Mesenchymal stem cell (in vitro differentiated cells and primary cell): ENCODE results near the gene KCNQ5.

Experiments used
- DNase-seq: peaks from one replicate; pipeline ENCODE4 v3.0.0-alpha.2; 2013
- H2AFZ ChIP-seq: one replicate; pipeline ENCODE4 v1.6.1; 2013; ENCODE audit warnings: low read depth, mild to moderate bottlenecking, control low read depth, inconsistent platforms, low read length, moderate library complexity
- H2AK5ac ChIP-seq: 2 replicates; pipeline ENCODE4 v1.6.1; 2013; ENCODE audit warnings: low read length, moderate library complexity, mild to moderate bottlenecking, inconsistent platforms; ENCODE audit not compliant: severe bottlenecking
- H2BK120ac ChIP-seq: one replicate; pipeline ENCODE4 v1.6.1; 2013; ENCODE audit warnings: low read depth, mild to moderate bottlenecking, inconsistent platforms, low read length, moderate library complexity
- H2BK12ac ChIP-seq, 2 experiments: one replicate each; pipeline ENCODE4 v1.6.1; 2013; ENCODE audit warnings: inconsistent platforms in 2 of 2, low read length in 2 of 2, mild to moderate bottlenecking in 2 of 2, moderate library complexity in 2 of 2, control low read depth in 1 of 2
- H2BK15ac ChIP-seq: one replicate; pipeline ENCODE4 v1.6.1; 2013; ENCODE audit warnings: mild to moderate bottlenecking, low read depth, inconsistent platforms; ENCODE audit not compliant: poor library complexity, severe bottlenecking
- H2BK5ac ChIP-seq: 2 replicates; pipeline ENCODE4 v1.6.1; 2013; ENCODE audit warnings: low read depth, mild to moderate bottlenecking, low read length, control low read depth, inconsistent platforms; ENCODE audit not compliant: poor library complexity, severe bottlenecking
- H3K14ac ChIP-seq, 2 experiments: one replicate each; pipeline ENCODE4 v1.6.1; 2013; ENCODE audit warnings: inconsistent platforms in 2 of 2, low read length in 2 of 2, control low read depth in 1 of 2, mild to moderate bottlenecking in 1 of 2, moderate library complexity in 1 of 2
- H3K18ac ChIP-seq, 2 experiments: one replicate each; pipeline ENCODE4 v1.6.1; 2013; ENCODE audit warnings: inconsistent platforms in 2 of 2, low read length in 2 of 2, control low read depth in 1 of 2, low read depth in 1 of 2, mild to moderate bottlenecking in 1 of 2
- H3K23ac ChIP-seq, 2 experiments: one replicate each; pipeline ENCODE4 v1.6.1; 2013; ENCODE audit warnings: inconsistent platforms in 2 of 2, low read length in 2 of 2, mild to moderate bottlenecking in 2 of 2, moderate library complexity in 2 of 2, control low read depth in 1 of 2
- H3K27ac ChIP-seq: 2 replicates; pipeline ENCODE4 v1.5.1; 2013; ENCODE audit warnings: mild to moderate bottlenecking, moderate library complexity, low read length, control low read depth, inconsistent platforms; ENCODE audit not compliant: poor library complexity, severe bottlenecking
- H3K27me3 ChIP-seq, 2 experiments: 2 replicates each; pipeline versions ENCODE4 v1.6.1 to v1.7.0; 2013; ENCODE audit warnings: low read length in 2 of 2, mild to moderate bottlenecking in 2 of 2, moderate library complexity in 2 of 2, control low read depth in 1 of 2, inconsistent platforms in 1 of 2; ENCODE audit not compliant: control insufficient read depth in 1 of 2, insufficient read depth in 1 of 2
- H3K36me3 ChIP-seq, 2 experiments: 2 replicates each; pipeline versions ENCODE4 v1.6.1 to v1.7.0; 2013; ENCODE audit warnings: low read length in 2 of 2, control low read depth in 1 of 2, inconsistent platforms in 1 of 2, low read depth in 1 of 2, mild to moderate bottlenecking in 1 of 2; ENCODE audit not compliant: insufficient read depth in 2 of 2, control insufficient read depth in 1 of 2
- H3K4ac ChIP-seq, 2 experiments: one replicate each; pipeline ENCODE4 v1.6.1; 2013; ENCODE audit warnings: inconsistent platforms in 2 of 2, low read length in 2 of 2, mild to moderate bottlenecking in 2 of 2, moderate library complexity in 2 of 2, control low read depth in 1 of 2, low read depth in 1 of 2
- H3K4me1 ChIP-seq: 2 replicates; pipeline ENCODE4 v1.6.1; 2013; ENCODE audit warnings: low read depth, low read length, control low read depth; ENCODE audit not compliant: control insufficient read depth, insufficient read depth
- H3K4me2 ChIP-seq: 2 replicates; pipeline ENCODE4 v1.6.1; 2013; ENCODE audit warnings: low read length, mild to moderate bottlenecking, inconsistent platforms; ENCODE audit not compliant: poor library complexity, severe bottlenecking
- H3K4me3 ChIP-seq, 2 experiments: 2 replicates each; pipeline versions ENCODE4 v1.5.1 to v1.7.0; 2013; ENCODE audit warnings: low read length in 2 of 2, mild to moderate bottlenecking in 2 of 2, control low read depth in 1 of 2, low read depth in 1 of 2; ENCODE audit not compliant: insufficient read depth in 1 of 2
- H3K79me1 ChIP-seq: replicated peaks from 2 replicates; pipeline ENCODE4 v1.6.1; 2013; ENCODE audit warnings: mild to moderate bottlenecking, control low read depth, low read length, inconsistent platforms; ENCODE audit not compliant: poor library complexity, severe bottlenecking
- H3K9ac ChIP-seq: 2 replicates; pipeline ENCODE4 v1.7.0; 2013; ENCODE audit warnings: mild to moderate bottlenecking, low read length, moderate library complexity
- H3K9me3 ChIP-seq: 2 replicates; pipeline ENCODE4 v1.7.0; 2013; ENCODE audit warnings: mild to moderate bottlenecking, low read length; ENCODE audit not compliant: control insufficient read depth
- H4K8ac ChIP-seq: one replicate; pipeline ENCODE4 v1.6.1; 2013; ENCODE audit warnings: inconsistent platforms, mild to moderate bottlenecking, low read length, moderate library complexity
- H4K91ac ChIP-seq: one replicate; pipeline ENCODE4 v1.6.1; 2013; ENCODE audit warnings: mild to moderate bottlenecking, low read length, inconsistent platforms
- WGBS: methylation state at CpG from one replicate; pipeline ENCODE4 v1.1.7; 2013; ENCODE audit warnings: mixed read lengths; 5-methylcytosine and 5-hydroxymethylcytosine counted together

KCNQ5 gene

DNA sequence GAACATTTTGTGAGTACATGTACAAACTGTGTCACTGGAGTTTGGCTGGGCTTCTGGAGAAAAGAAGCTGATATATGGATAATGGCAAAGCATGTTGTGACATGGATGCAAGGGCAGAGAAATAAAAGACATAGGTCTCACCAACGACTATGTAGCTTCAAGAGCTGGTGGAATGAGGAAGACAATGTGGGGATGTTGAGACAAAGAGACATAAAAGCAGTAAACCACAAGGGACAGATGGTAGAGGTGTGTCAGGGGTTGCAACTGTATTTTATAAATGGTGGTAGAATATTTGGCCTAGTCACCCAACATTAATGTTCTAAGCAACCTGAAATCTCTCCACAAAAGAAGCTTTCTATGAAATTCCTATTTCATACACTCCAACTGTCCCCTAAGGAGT is 199.0 kb downstream of the KCNQ5 start:
- Histone ChIP-seq H2AFZ (no peak overlapping the region), H2BK12ac (no peak overlapping the region), H3K9ac (no peak overlapping the region), H3K36me3 (no peaks in the 10 kb centered on the region), H2BK15ac (no peak overlapping the region), H3K4me1 (no peaks in the 10 kb centered on the region), H2BK5ac (no peak overlapping the region), H3K27ac (no peak overlapping the region), H2AK5ac (no peak overlapping the region), H4K8ac (no peak overlapping the region), H4K91ac (no peak overlapping the region), H3K27me3 (no peaks in the 10 kb centered on the region), H3K9me3 (no peaks in the 10 kb centered on the region), H2BK120ac (no peak overlapping the region), H3K4me3 (no peak overlapping the region), H3K18ac (no peak overlapping the region), H3K4ac (no peak overlapping the region), H3K14ac (no peak overlapping the region), H3K23ac (no peak overlapping the region), H3K79me1 (no peaks in the 10 kb centered on the region), H3K4me2 (no peak overlapping the region)
- no peak for DNase-seq
- 58% methylated on average over 1 of the region's 1 CpG for WGBS

DNA sequence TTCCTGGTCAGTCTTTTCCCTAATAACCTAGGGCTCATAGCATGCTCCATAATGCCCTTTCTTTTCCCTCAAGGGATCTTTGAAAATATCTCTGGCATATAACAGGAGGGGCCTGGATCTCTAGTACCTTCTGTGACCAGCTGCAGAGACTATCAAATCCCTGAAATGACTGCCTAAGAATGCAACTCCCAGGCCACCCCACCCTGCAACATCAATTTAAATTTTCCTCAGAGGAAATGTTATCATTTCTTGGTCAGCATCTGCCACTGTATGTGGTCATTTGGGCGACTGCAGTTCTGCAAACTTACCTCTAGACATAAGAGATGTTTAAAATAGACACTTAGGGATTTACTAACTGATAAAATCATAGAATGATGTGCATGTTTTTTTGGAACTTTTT is 200.2 kb downstream of the KCNQ5 start:
- no peak overlapping the region for H3K4me2 ChIP-seq
- H2BK5ac ChIP-seq, result no peak overlapping the region
- H3K18ac ChIP-seq, result no peak overlapping the region
- H3K9ac ChIP-seq, result no peak overlapping the region
- H2AK5ac ChIP-seq, result no peak overlapping the region
- no peak overlapping the region for H2BK12ac ChIP-seq
- H2AFZ ChIP-seq, result no peak overlapping the region
- H4K91ac ChIP-seq, result no peak overlapping the region
- no peak overlapping the region for H3K14ac ChIP-seq
- H3K4me3 ChIP-seq, result no peak overlapping the region
- no peak overlapping the region for H3K4ac ChIP-seq
- no peak overlapping the region for H4K8ac ChIP-seq
- no peaks in the 10 kb centered on the region for H3K4me1 ChIP-seq
- no CpG with 5 or more reads among the region's 1 CpG for WGBS
- no peaks in the 10 kb centered on the region for H3K79me1 ChIP-seq
- no peaks in the 10 kb centered on the region for H3K27me3 ChIP-seq
- no peak for DNase-seq
- H3K23ac ChIP-seq, result no peak overlapping the region
- no peak overlapping the region for H2BK120ac ChIP-seq
- no peaks in the 10 kb centered on the region for H3K36me3 ChIP-seq
- no peak overlapping the region for H3K27ac ChIP-seq
- no peak overlapping the region for H2BK15ac ChIP-seq
- no peaks in the 10 kb centered on the region for H3K9me3 ChIP-seq

DNA sequence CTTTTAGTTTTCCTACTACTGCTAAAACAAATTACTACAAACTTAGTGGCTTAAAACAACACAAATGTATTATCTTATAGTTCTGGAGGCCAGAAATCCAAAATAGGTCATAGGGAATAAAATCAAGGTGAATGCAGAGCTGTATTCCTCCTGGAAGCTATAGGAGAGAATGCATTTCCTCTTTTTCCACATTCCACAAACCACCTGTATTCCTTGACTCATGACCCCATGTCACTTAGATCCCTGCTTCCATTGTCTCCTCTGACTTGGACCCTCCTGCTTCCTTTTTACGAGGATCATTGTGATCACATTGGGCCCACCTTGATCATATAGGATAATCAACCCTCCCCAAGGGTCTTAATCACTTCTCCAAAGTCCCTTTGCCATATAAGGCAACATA is 200.8 kb downstream of the KCNQ5 start:
- H3K4me1 ChIP-seq, result no peaks in the 10 kb centered on the region
- no peak overlapping the region for H2AFZ ChIP-seq
- H3K4ac ChIP-seq, result no peak overlapping the region
- H3K23ac ChIP-seq, result no peak overlapping the region
- no peaks in the 10 kb centered on the region for H3K9me3 ChIP-seq
- DNase-seq, result no peak
- H3K4me2 ChIP-seq, result no peak overlapping the region
- no peak overlapping the region for H2BK15ac ChIP-seq
- no peak overlapping the region for H2AK5ac ChIP-seq
- no peak overlapping the region for H3K4me3 ChIP-seq
- no peak overlapping the region for H2BK5ac ChIP-seq
- no peaks in the 10 kb centered on the region for H3K27me3 ChIP-seq
- H4K8ac ChIP-seq, result no peak overlapping the region
- no peak overlapping the region for H2BK120ac ChIP-seq
- no peak overlapping the region for H3K9ac ChIP-seq
- H3K14ac ChIP-seq, result no peak overlapping the region
- H4K91ac ChIP-seq, result no peak overlapping the region
- H3K18ac ChIP-seq, result no peak overlapping the region
- WGBS, result 100% methylated on average over 1 of the region's 1 CpG
- no peaks in the 10 kb centered on the region for H3K36me3 ChIP-seq
- no peak overlapping the region for H3K27ac ChIP-seq
- no peaks in the 10 kb centered on the region for H3K79me1 ChIP-seq
- H2BK12ac ChIP-seq, result no peak overlapping the region

DNA sequence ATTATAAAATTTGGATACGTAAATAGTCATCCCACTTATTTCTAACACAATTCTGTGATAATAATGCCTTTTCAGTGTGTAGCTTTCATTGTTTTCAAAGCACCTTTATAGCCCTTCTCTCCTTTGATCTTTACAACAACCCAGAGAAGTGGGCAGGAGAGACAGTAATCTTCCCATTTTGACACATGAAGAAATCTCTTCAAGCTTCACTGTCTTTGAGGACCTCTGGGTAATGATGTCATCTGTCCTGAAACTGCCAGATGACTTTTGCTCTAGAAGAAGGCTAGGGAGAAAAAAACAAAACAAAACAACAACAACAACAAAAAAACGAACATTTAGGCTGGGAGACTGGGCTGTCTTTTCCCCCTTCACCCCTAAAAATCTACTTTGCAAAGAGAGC is 203.0 kb downstream of the KCNQ5 start:
- WGBS, result 64% methylated on average over 2 of the region's 2 CpGs
- no peak overlapping the region for H4K91ac ChIP-seq

More for the DNA sequence above, 203.0 kb downstream of the KCNQ5 start:
- no peaks in the 10 kb centered on the region for H3K79me1 ChIP-seq
- H3K9ac ChIP-seq, result peak overlapping the region; percentile 79
- H2BK15ac ChIP-seq, result no peak overlapping the region
- no peak overlapping the region for H3K23ac ChIP-seq
- no peak overlapping the region for H3K18ac ChIP-seq
- no peaks in the 10 kb centered on the region for H3K36me3 ChIP-seq
- no peak overlapping the region for H3K27ac ChIP-seq
- no peaks in the 10 kb centered on the region for H3K27me3 ChIP-seq
- no peak overlapping the region for H2BK12ac ChIP-seq
- H3K9me3 ChIP-seq, result no peaks in the 10 kb centered on the region
- no peaks in the 10 kb centered on the region for H3K4me1 ChIP-seq
- no peak overlapping the region for H3K4ac ChIP-seq
- H2AK5ac ChIP-seq, result no peak overlapping the region
- H3K4me3 ChIP-seq, result no peak overlapping the region
- no peak overlapping the region for H2BK5ac ChIP-seq
- H2AFZ ChIP-seq, result no peak overlapping the region
- no peak overlapping the region for H2BK120ac ChIP-seq
- DNase-seq, result peak; percentile 77
- H4K8ac ChIP-seq, result no peak overlapping the region
- no peak overlapping the region for H3K14ac ChIP-seq
- no peak overlapping the region for H3K4me2 ChIP-seq
